ENCODE data around the gene CSF2RB. TPM values are rescaled to one million over a fixed set of nuclear protein-coding genes. Genes with fewer than 3 reads are reported as not detected.

The CSF2RB gene
- total RNA-seq, 6 experiments from 2014 or later = 0.88 to 4.7 (median 2.4) TPM

GRCh38 chr22:36898690-36899089 is 14.7 kb upstream of the CSF2RB start:
- no peaks in the 10 kb centered on the region for H3K4me1 ChIP-seq
- H3K4me3 ChIP-seq = no peak overlapping the region
- no peaks in the 10 kb centered on the region for H3K9me3 ChIP-seq
- no peak for ATAC-seq
- H3K36me3 ChIP-seq = no peaks in the 10 kb centered on the region
- H3K27me3 ChIP-seq = no peaks in the 10 kb centered on the region
- no peak overlapping the region for H3K27ac ChIP-seq
- intact Hi-C loops (cut with DNase I) = no loop called here
- TF ChIP-seq CTCF (IDR thresholded peaks at IDR 0.05) (no peak), POLR2A (IDR thresholded peaks at IDR 0.05) (no peak)
- no peak for DNase-seq
- whole genome bisulfite sequencing (ENCODE audit: insufficient coverage, low coverage, low lambda C conversion rate, missing lambda C conversion rate) = 59% methylated on average over 3 of the region's 4 CpGs

- Histone ChIP-seq H3K27me3 (no peaks in the 10 kb centered on the region), H3K9me3 (no peaks in the 10 kb centered on the region), H3K27ac (no peak overlapping the region), H3K4me3 (no peak overlapping the region), H3K4me1 (no peaks in the 10 kb centered on the region), H3K36me3 (no peaks in the 10 kb centered on the region)
- intact Hi-C loops (cut with DNase I) = no loop called here
- DNase-seq (no peak), ATAC-seq (no peak)
- 20% methylated on average over 1 of the region's 1 CpG for WGBS (ENCODE audit: insufficient coverage, low coverage, low lambda C conversion rate, missing lambda C conversion rate)
- TF ChIP-seq CTCF (IDR thresholded peaks at IDR 0.05) (no peak), POLR2A (IDR thresholded peaks at IDR 0.05) (no peak)
These were observed 13.9 kb upstream of the CSF2RB start for GRCh38 chr22:36899498-36899897.

GRCh38 chr22:36900225-36900624 is 13.2 kb upstream of the CSF2RB start:
- DNase-seq = no peak
- H3K9me3 ChIP-seq = no peaks in the 10 kb centered on the region
- no peaks in the 10 kb centered on the region for H3K4me1 ChIP-seq
- H3K27ac ChIP-seq = no peak overlapping the region
- no peaks in the 10 kb centered on the region for H3K27me3 ChIP-seq
- WGBS (ENCODE audit: insufficient coverage, low coverage, low lambda C conversion rate, missing lambda C conversion rate) = 20% methylated on average over 1 of the region's 2 CpGs
- no peak overlapping the region for H3K4me3 ChIP-seq
- no peak for ATAC-seq
- no peaks in the 10 kb centered on the region for H3K36me3 ChIP-seq
- TF ChIP-seq CTCF (IDR thresholded peaks at IDR 0.05) (no peak), POLR2A (IDR thresholded peaks at IDR 0.05) (no peak)
- intact Hi-C loops (cut with DNase I) = no loop called here

- intact Hi-C loops (cut with DNase I) = no loop called here
- Histone ChIP-seq H3K4me1 (no peaks in the 10 kb centered on the region), H3K27ac (no peak overlapping the region), H3K9me3 (no peaks in the 10 kb centered on the region), H3K27me3 (no peaks in the 10 kb centered on the region), H3K36me3 (no peaks in the 10 kb centered on the region), H3K4me3 (no peak overlapping the region)
- TF ChIP-seq CTCF (IDR thresholded peaks at IDR 0.05) (no peak), POLR2A (IDR thresholded peaks at IDR 0.05) (no peak)
- WGBS (ENCODE audit: insufficient coverage, low coverage, low lambda C conversion rate, missing lambda C conversion rate) = 0% methylated on average over 1 of the region's 4 CpGs
- ATAC-seq (no peak), DNase-seq (no peak)
These were observed 12.5 kb upstream of the CSF2RB start for GRCh38 chr22:36900880-36901279.

Measured in right lobe of liver (tissue), 6 donors.